WI38 (cell line): ENCODE results near the gene PSMB7.
A peak's percentile ranks its signal among the peaks of the same experiment; 100 is the strongest.

Experiments
- H3K4me3 ChIP-seq: 2 replicates; pipeline ENCODE4 v1.5.1; 2011; ENCODE audit warnings: low read depth, mild to moderate bottlenecking, control low read depth, low read length
- CTCF ChIP-seq: IDR thresholded peaks from 2 replicates; pipeline ENCODE4 v1.5.1; 2012; ENCODE audit warnings: low read depth, mild to moderate bottlenecking, control low read depth, low read length

The PSMB7 gene

GRCh38 chr9:124399323-124399967, 15.8 kb downstream of the PSMB7 start:
- no peak overlapping the region for H3K4me3 ChIP-seq
- TF ChIP-seq CTCF, result no peak

GRCh38 chr9:124398191-124398935, 16.9 kb downstream of the PSMB7 start:
- H3K4me3 ChIP-seq, result no peak overlapping the region
- no peak for TF ChIP-seq CTCF

- TF ChIP-seq CTCF, result no peak
- H3K4me3 ChIP-seq, result no peak overlapping the region
These were observed 19.4 kb downstream of the PSMB7 start for GRCh38 chr9:124395826-124396225.

- no peak overlapping the region for H3K4me3 ChIP-seq
- no peak for TF ChIP-seq CTCF
These were observed 20.6 kb downstream of the PSMB7 start for GRCh38 chr9:124394596-124394995.

- TF ChIP-seq CTCF, result no peak
These were observed 21.1 kb downstream of the PSMB7 start for GRCh38 chr9:124394167-124394566.

GRCh38 chr9:124392871-124393460, 22.3 kb downstream of the PSMB7 start:
- 0 out of 2 replicates have a peak overlapping the region, but pooled peaks have one; percentile 19 for H3K4me3 ChIP-seq

More at GRCh38 chr9:124394167-124394566, 21.1 kb downstream of the PSMB7 start:
- no peak overlapping the region for H3K4me3 ChIP-seq

More at GRCh38 chr9:124392871-124393460, 22.3 kb downstream of the PSMB7 start:
- TF ChIP-seq CTCF, result peak; percentile 49
